NOMO-1 (cell line): ENCODE data around the gene OR10K2.
"Not testable (repeated sequence)": the region's sequence is repeated elsewhere in the genome, so short reads cannot be mapped to it uniquely, and the experiment has no call there.

ENCODE experiments used
- DNase-seq, 2 experiments: peaks; one replicate each; lab custom pipeline; 2025; ENCODE audit not compliant: unreplicated experiment in 2 of 2; lab: John Stamatoyannopoulos, UW

Gene OR10K2

GRCh38 chr1:158426137-158426536 is at the start of gene OR10K2:
OR10K2 (minus strand) TSS chr1:158426237; CDS start chr1:158420866, 5,371 bp downstream.
- no peak for DNase-seq

GRCh38 chr1:158471920-158472319 is 45.9 kb upstream of the OR10K2 start, which contains the start of gene OR10R2:
OR10R2 (plus strand) TSS chr1:158472220; CDS start chr1:158472326, 106 bp downstream.
- no peak for DNase-seq

- DNase-seq = no peak
Observed at GRCh38 chr1:158461534-158461933, 35.5 kb upstream of the OR10K2 start, which contains the start of gene OR10K1. OR10K1 (plus strand) TSS chr1:158461834; CDS start chr1:158465562, 3,728 bp downstream.

- DNase-seq = no peak
Observed at GRCh38 chr1:158458263-158458662, 32.2 kb upstream of the OR10K2 start.

- DNase-seq = peak in 1 of 2 experiments; percentile 17
Observed at GRCh38 chr1:158457246-158457645, 31.2 kb upstream of the OR10K2 start.

GRCh38 chr1:158454537-158454936 is 28.5 kb upstream of the OR10K2 start:
- DNase-seq = no peak

GRCh38 chr1:158445376-158445775 is 19.3 kb upstream of the OR10K2 start:
- DNase-seq = no peak

GRCh38 chr1:158434741-158435140 is 8.7 kb upstream of the OR10K2 start:
- DNase-seq = peak; percentile 30 to 31

- DNase-seq = peak; percentile 62 to 92
Observed at GRCh38 chr1:158430163-158430562, 4.1 kb upstream of the OR10K2 start.

GRCh38 chr1:158425027-158425426 is 1.0 kb downstream of the OR10K2 start:
- DNase-seq = peak in 1 of 2 experiments; percentile 43

- DNase-seq = no peak
Observed at GRCh38 chr1:158422212-158422611, 3.8 kb downstream of the OR10K2 start.

- DNase-seq = no peak
Observed at GRCh38 chr1:158417586-158417985, 8.5 kb downstream of the OR10K2 start.

GRCh38 chr1:158414651-158415345 is 11.2 kb downstream of the OR10K2 start:
- no peak for DNase-seq

GRCh38 chr1:158407092-158407491 is 18.9 kb downstream of the OR10K2 start:
- DNase-seq = no peak

GRCh38 chr1:158400871-158401270 is 25.2 kb downstream of the OR10K2 start:
- DNase-seq = no peak

- no peak for DNase-seq
Observed at GRCh38 chr1:158398818-158399514, 27.1 kb downstream of the OR10K2 start, which contains the start of gene OR10T2. OR10T2 (minus strand) TSS chr1:158399466; CDS start chr1:158399466, 0 bp downstream.

- DNase-seq = no peak
Observed at GRCh38 chr1:158396646-158397045, 29.4 kb downstream of the OR10K2 start.

- DNase-seq = no peak
Observed at GRCh38 chr1:158393476-158393875, 32.6 kb downstream of the OR10K2 start.

- no peak for DNase-seq
Observed at GRCh38 chr1:158391099-158391498, 34.9 kb downstream of the OR10K2 start.

- DNase-seq = no peak
Observed at GRCh38 chr1:158390331-158390730, 35.7 kb downstream of the OR10K2 start.

- DNase-seq = peak in 1 of 2 experiments; percentile 73
Observed at GRCh38 chr1:158374860-158375259, 51.2 kb downstream of the OR10K2 start.

- not testable (repeated sequence) for DNase-seq
Observed at GRCh38 chr1:158374101-158374500, 51.9 kb downstream of the OR10K2 start.
